Mesothelial cell of epicardium (in vitro differentiated cells): ENCODE results near the gene TENT5C. TPM values are rescaled to one million over a fixed set of nuclear protein-coding genes. Genes with fewer than 3 reads are reported as not detected.

Experiments
- DNase-seq, 2 experiments: peaks; one replicate each; pipeline ENCODE4 v3.0.0; 2021; ENCODE audit warnings: low spot score in 2 of 2; ENCODE audit not compliant: unreplicated experiment in 2 of 2
- H3K27ac Mint-ChIP-seq: 2 replicates; pipeline ENCODE4 v1.8.0; 2021; ENCODE audit warnings: mixed read lengths
- H3K27me3 Mint-ChIP-seq: 2 replicates; pipeline ENCODE4 v1.8.0; 2021; ENCODE audit warnings: low read depth, mixed read lengths
- H3K36me3 Mint-ChIP-seq: 2 replicates; pipeline ENCODE4 v1.8.0; 2021; ENCODE audit warnings: mixed read lengths
- H3K4me1 Mint-ChIP-seq: 2 replicates; pipeline ENCODE4 v1.8.0; 2021; ENCODE audit warnings: mixed read lengths
- H3K4me3 Mint-ChIP-seq: 2 replicates; pipeline ENCODE4 v1.8.0; 2021; ENCODE audit warnings: mild to moderate bottlenecking, moderate library complexity, mixed read lengths
- H3K9me3 Mint-ChIP-seq: 2 replicates; pipeline ENCODE4 v1.8.0; 2021; ENCODE audit warnings: mixed read lengths
- total RNA-seq: library from RNA; stranded (reverse); gene quantifications from 3 replicates; pipeline ENCODE4 v1.2.1, GENCODE V29; 2021
- TF ChIP-seq, protein P1 (sequence below): fragments of 200-600 bp; sonication (generic); IDR thresholded peaks from one replicate; pipeline ENCODE4 v1.5.0; 2021; ENCODE audit warnings: antibody characterized with exemption; ENCODE audit not compliant: unreplicated experiment

The TENT5C gene
- total RNA-seq, 1 donor from 2014 or later: 0.31 TPM

DNA sequence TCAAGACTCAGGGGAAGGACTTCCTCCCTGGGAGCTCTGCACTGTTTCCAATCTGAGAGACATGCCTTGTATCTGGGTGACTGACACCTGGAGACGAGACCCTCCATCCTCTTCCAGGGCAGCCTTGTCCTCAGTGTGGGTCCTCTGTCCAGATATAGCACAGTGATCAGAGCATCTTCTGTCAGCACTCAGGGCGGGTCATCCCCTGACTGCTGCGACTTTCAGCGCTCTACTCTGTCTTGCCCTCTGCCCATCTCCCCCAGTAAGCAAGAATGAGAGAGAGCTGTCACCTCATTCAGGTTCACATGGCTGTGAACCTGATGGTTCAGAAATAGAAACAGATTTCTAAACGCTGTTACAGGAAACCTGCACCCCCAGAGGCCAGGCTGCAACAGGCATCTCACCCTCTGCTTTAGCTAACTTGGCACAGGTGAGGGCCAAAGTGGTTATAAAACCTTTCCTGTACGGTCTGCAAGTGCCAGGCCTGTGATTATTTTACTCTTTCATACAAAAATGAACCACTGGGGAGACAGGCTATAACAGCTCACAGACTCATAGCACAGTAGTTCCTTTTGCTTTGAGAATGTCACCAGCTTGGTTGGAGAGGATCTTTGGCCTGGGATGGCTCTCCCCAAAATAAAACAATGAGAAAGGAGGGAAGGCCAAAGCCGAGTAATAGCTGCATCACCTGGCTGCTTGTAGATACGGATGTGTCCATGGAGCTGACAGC lies 11.4 kb upstream of the TENT5C start:
- Mint-ChIP-seq H3K9me3 (no peaks in the 10 kb centered on the region), H3K27ac (no peak overlapping the region)
- TF ChIP-seq, protein P1, sequence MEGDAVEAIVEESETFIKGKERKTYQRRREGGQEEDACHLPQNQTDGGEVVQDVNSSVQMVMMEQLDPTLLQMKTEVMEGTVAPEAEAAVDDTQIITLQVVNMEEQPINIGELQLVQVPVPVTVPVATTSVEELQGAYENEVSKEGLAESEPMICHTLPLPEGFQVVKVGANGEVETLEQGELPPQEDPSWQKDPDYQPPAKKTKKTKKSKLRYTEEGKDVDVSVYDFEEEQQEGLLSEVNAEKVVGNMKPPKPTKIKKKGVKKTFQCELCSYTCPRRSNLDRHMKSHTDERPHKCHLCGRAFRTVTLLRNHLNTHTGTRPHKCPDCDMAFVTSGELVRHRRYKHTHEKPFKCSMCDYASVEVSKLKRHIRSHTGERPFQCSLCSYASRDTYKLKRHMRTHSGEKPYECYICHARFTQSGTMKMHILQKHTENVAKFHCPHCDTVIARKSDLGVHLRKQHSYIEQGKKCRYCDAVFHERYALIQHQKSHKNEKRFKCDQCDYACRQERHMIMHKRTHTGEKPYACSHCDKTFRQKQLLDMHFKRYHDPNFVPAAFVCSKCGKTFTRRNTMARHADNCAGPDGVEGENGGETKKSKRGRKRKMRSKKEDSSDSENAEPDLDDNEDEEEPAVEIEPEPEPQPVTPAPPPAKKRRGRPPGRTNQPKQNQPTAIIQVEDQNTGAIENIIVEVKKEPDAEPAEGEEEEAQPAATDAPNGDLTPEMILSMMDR: no peak

DNA sequence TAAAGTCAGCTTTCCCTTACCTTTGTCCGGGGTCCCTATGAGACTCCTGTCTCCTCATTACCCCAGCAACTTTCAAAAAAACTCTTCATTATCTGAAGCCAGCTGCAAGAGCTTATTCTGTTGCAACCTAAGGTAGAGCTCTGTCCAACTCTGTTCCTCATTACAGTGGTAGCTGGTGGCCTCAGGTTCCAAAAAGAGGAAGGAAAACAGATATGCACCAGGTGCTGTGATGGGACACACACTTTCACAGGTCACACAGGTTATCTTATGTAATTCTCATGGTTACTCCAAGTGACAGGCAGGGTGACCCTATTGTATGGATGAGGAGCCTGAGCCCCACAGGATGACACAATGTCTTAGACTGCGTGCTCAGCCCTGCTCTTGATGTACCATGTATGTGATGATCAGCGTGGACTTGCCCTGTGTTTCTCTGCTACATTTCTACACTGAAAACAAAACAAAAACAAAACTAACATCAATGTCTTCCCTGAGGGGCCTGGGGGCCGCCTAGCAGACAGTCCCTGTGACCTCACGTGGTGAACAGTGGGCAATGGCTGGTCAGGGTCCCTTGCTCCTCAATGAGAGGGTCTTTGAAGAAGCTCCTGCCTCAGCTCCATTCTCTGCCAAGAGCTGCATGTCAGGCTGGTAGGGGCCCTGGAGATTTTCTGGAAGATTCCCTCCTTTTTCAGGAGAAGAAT lies 9.7 kb upstream of the TENT5C start:
- no peak for DNase-seq
- no peaks in the 10 kb centered on the region for H3K4me1 Mint-ChIP-seq
- H3K36me3 Mint-ChIP-seq: no peaks in the 10 kb centered on the region
- H3K27ac Mint-ChIP-seq: no peak overlapping the region
- H3K4me3 Mint-ChIP-seq: no peak overlapping the region
- peaks cover 43% of the 10 kb centered on the region for H3K27me3 Mint-ChIP-seq
- H3K9me3 Mint-ChIP-seq: no peaks in the 10 kb centered on the region
- TF ChIP-seq, protein P1: no peak

More for the DNA sequence above, 11.4 kb upstream of the TENT5C start:
- no peak for DNase-seq
- Mint-ChIP-seq H3K36me3 (no peaks in the 10 kb centered on the region), H3K27me3 (peaks cover 32% of the 10 kb centered on the region), H3K4me3 (no peak overlapping the region), H3K4me1 (no peaks in the 10 kb centered on the region)

DNA sequence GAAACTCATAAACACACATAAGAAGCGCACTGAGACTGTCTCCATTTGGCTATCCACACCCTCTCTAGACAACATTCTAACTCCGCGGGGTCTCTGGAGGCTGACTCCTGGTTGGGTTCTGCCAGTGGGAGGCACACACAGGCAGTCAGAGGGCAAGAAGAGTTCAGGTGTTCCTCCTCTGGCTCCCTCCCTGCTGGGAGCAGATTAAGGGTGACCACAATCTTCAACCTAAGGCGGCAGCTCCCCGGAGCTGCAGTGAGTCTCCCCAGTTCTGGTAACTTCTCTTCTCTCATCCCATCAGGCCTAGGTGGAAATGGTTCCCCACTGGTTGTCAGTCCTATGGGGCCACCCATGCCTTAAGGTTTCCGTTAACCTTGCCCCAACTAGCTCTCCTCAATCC lies 7.4 kb upstream of the TENT5C start:
- Mint-ChIP-seq H3K9me3 (no peaks in the 10 kb centered on the region), H3K27ac (no peak overlapping the region), H3K27me3 (peaks cover 62% of the 10 kb centered on the region), H3K4me3 (no peak overlapping the region), H3K4me1 (no peaks in the 10 kb centered on the region), H3K36me3 (no peaks in the 10 kb centered on the region)
- TF ChIP-seq, protein P1: no peak
- no peak for DNase-seq

DNA sequence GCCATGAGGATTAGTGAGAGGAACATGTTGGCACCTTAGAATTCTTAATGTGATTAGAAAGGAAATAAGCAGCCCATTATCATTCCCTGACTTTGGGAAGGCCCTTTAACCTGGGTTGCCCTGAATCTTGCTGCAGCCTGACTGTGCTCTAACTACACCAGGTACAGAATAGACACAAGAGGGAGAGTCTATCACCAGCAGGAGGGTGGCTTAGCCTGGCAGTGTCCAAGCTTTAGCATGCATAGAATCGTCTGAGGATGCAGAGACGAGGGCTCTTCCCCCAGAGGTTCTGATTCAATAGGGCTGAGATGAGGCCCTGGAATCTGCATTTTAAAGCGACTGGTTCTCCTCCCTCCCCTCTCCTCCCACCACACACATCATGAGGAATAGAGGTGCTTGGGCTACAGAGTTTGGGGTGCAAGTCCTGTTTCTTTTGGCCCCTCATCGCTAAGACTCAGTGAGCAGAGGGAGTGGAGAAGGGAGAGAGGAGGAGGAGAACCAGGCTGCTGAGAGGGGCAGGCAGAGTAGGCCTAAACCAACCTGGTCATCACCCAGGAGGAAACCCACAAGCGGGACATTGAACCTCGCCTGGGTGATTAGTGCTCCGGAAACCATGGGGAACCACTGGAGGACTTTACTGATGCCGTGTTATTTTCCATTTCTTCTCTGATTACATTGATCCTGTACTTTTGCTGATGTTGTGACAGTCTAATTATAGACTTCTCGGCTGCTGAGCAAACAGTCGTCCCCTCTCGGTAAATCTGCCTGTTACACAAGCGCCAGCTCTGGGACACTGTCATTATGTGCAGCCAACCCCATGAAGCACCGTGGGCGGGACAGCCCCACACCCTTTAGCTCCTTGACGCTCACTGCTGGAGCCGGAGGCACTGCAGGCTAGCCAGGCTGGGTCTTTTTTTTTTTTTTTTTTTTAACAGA lies 6.3 kb upstream of the TENT5C start:
- no peaks in the 10 kb centered on the region for H3K4me1 Mint-ChIP-seq
- H3K27ac Mint-ChIP-seq: no peak overlapping the region
- peak in 1 of 2 experiments; percentile 14 for DNase-seq
- H3K9me3 Mint-ChIP-seq: no peaks in the 10 kb centered on the region
- no peak overlapping the region for H3K4me3 Mint-ChIP-seq
- peaks cover 71% of the 10 kb centered on the region for H3K27me3 Mint-ChIP-seq
- H3K36me3 Mint-ChIP-seq: no peaks in the 10 kb centered on the region
- TF ChIP-seq, protein P1: no peak

DNA sequence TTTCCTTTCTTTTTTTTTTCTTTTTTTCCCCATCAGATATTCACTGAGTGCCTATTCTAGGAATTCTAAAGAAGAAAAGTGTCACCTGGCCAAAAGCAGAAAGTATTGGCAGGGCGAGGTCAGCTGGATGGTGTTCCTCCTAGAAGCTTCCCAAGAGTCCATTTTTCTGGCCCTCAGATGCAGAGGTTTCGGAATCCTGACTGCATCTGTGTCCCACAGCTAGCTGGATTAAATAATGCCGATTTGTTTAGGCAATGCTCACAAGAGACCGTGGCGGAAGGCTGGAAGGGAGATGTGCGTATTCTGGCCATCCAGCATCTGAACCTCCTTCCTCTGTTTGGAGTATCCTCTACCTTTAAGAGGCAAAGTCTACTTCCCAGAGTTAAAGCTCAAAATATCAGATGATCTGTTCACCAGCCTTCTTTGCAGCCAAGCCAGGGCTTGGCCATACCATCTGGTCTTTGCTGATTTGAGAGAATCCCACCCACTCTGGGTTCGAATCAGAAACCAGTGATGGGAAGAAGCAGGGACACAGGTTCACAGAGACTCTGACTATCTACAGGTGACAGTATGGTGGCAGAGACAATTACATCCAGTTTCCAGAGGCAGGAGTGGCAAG lies 5.4 kb upstream of the TENT5C start:
- H3K4me3 Mint-ChIP-seq: no peak overlapping the region

More for the DNA sequence above, 5.4 kb upstream of the TENT5C start:
- Mint-ChIP-seq H3K4me1 (peaks cover 4% of the 10 kb centered on the region), H3K9me3 (no peaks in the 10 kb centered on the region), H3K27me3 (peaks cover 76% of the 10 kb centered on the region), H3K36me3 (no peaks in the 10 kb centered on the region), H3K27ac (no peak overlapping the region)
- peak in 1 of 2 experiments; percentile 10 for DNase-seq
- TF ChIP-seq, protein P1: no peak
